AG09309 (cell line): ENCODE data around the gene ESR2.
"Not testable (repeated sequence)": the region's sequence is repeated elsewhere in the genome, so short reads cannot be mapped to it uniquely, and the experiment has no call there.

ENCODE experiments used
- DNase-seq: peaks from one replicate; pipeline ENCODE4 v3.0.0-alpha.2; 2010; ENCODE audit warnings: low read depth
- H3K4me3 ChIP-seq: 2 replicates; pipeline ENCODE4 v1.5.1; 2011; ENCODE audit warnings: mild to moderate bottlenecking, low read depth, low read length, moderate library complexity; ENCODE audit not compliant: control insufficient read depth
- TF ChIP-seq, protein P1 (sequence below): IDR thresholded peaks from 2 replicates; pipeline ENCODE4 v1.5.1; 2011; ENCODE audit warnings: mild to moderate bottlenecking, low read depth, low read length, inconsistent platforms; ENCODE audit not compliant: insufficient read depth, control insufficient read depth; ENCODE audit errors: missing control alignments

Gene ESR2

DNA sequence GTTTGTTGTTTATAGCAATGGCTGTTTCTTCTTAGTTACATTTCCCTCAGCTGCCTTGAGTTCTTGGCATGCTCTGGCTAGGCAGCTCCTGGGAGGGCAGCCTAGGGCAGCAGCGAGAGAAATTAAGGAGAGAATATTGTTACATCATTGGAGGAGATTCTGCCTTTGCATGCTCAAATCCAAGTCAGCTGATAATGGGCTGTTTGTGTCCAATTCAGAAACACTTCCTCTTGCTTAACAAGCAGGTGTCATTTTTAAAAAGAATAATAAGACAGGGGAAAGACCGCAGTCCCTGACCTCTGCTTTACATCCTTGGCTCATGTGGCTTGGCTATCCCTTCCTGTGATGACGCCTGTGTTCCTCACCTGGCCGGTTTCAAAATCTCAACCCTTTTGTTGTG lies 76.9 kb downstream of the ESR2 start:
- TF ChIP-seq, protein P1, sequence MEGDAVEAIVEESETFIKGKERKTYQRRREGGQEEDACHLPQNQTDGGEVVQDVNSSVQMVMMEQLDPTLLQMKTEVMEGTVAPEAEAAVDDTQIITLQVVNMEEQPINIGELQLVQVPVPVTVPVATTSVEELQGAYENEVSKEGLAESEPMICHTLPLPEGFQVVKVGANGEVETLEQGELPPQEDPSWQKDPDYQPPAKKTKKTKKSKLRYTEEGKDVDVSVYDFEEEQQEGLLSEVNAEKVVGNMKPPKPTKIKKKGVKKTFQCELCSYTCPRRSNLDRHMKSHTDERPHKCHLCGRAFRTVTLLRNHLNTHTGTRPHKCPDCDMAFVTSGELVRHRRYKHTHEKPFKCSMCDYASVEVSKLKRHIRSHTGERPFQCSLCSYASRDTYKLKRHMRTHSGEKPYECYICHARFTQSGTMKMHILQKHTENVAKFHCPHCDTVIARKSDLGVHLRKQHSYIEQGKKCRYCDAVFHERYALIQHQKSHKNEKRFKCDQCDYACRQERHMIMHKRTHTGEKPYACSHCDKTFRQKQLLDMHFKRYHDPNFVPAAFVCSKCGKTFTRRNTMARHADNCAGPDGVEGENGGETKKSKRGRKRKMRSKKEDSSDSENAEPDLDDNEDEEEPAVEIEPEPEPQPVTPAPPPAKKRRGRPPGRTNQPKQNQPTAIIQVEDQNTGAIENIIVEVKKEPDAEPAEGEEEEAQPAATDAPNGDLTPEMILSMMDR: no peak
- DNase-seq: no peak
- no peak overlapping the region for H3K4me3 ChIP-seq

DNA sequence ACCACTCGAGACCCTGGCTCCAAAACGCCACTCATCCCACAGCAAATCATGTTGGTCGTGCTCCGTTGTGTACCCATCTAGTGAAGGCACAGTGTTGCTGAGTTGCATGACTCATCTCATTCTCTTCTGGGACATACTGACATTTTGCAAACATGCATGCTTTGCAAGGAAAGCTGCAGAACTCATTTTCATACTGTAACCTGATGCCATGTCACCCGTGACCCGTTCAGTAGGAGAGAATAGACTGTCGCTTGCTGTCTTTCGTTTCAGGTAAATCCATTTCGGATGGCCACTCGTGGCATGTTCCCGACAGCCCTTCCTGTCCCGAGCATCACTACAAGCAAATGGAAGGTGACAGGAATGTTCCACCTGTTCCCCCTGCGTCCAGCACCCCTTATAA lies 78.2 kb downstream of the ESR2 start:
- DNase-seq: no peak
- H3K4me3 ChIP-seq: no peak overlapping the region
- TF ChIP-seq, protein P1: no peak

- H3K4me3 ChIP-seq: no peak overlapping the region
- TF ChIP-seq, protein P1: no peak
- no peak for DNase-seq
Observed at GRCh38 chr14:64215274-64215673, 78.9 kb downstream of the ESR2 start.

- no peak overlapping the region for H3K4me3 ChIP-seq
- TF ChIP-seq, protein P1: no peak
- DNase-seq: no peak
Observed at GRCh38 chr14:64213853-64214570, 80.2 kb downstream of the ESR2 start.

GRCh38 chr14:64213086-64213485 lies 81.1 kb downstream of the ESR2 start:
- TF ChIP-seq, protein P1: no peak
- no peak for DNase-seq
- H3K4me3 ChIP-seq: no peak overlapping the region

DNA sequence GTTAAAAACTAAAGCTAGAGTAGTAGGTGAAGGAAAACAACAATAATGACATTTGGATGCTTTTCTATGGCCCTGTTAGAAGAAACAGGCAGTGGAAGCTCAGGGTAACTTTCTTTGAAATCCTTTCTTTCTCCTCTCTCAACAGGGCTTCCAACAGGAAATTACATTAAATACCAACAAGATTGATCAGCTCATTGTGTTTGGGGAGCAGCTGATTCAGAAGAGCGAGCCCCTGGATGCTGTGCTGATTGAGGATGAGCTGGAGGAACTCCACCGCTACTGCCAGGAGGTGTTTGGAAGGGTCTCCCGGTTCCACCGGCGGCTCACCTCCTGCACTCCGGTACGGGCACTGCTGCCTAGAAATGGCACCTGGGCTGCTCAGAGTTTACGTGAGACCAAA lies 81.5 kb downstream of the ESR2 start:
- no peak for DNase-seq
- H3K4me3 ChIP-seq: no peak overlapping the region
- TF ChIP-seq, protein P1: no peak

DNA sequence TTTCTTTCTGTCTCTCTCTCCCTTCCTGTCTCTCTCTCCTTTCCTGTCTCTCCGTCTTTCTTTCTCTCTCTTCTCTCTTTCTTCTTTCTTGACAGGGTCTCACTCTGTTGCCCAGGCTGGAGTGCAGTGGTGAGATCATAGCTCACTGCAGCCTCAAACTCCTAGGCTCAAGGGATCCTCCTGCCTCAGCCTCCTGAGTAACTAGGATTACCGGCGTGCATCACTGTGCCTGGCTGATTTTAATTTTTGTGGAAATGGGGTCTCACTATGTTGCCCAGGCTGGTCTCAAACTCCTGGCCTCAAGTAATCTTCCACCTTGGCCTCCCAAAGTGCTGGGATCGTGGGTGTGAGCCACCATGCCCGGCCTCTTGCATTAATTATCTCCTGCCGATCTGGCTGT lies 83.3 kb downstream of the ESR2 start:
- not testable (repeated sequence) for DNase-seq, H3K4me3 ChIP-seq
